HEK293 (cell line): ENCODE data around the gene RER1.
"Not testable (repeated sequence)": the region's sequence is repeated elsewhere in the genome, so short reads cannot be mapped to it uniquely, and the experiment has no call there.

ENCODE experiments used
- CTCF ChIA-PET: fragments of 350-600 bp; formaldehyde crosslinking; extraction: SDS; loops from one replicate; lab custom pipeline; 2021; ENCODE audit warnings: antibody characterized with exemption; lab: Yijun Ruan, JAX
- POLR2A ChIA-PET: fragments of 300-600 bp; formaldehyde crosslinking; extraction: SDS; loops from one replicate; lab custom pipeline; 2020; ENCODE audit warnings: antibody characterized with exemption, inconsistent platforms; lab: Yijun Ruan, JAX
- H3K27ac ChIP-seq: fragments of 200-500 bp; sonication (Bioruptor generic); 2 replicates; pipeline ENCODE4 v1.5.1; 2014; ENCODE audit warnings: low read depth, low read length, control low read depth, inconsistent platforms; ENCODE audit errors: extremely low read depth
- H3K36me3 ChIP-seq, 2 experiments: fragments of 200-500 bp in 1 of 2; sonication (Bioruptor generic) in 1 of 2; 1 replicate in 1 of 2; 2 replicates in 1 of 2; pipeline ENCODE4 v1.5.1; 2014 to 2017; ENCODE audit warnings: inconsistent platforms in 2 of 2, low read length in 2 of 2; ENCODE audit not compliant: control insufficient read depth in 2 of 2, insufficient read depth in 1 of 2
- H3K4me1 ChIP-seq: fragments of 200-500 bp; sonication (Bioruptor generic); 2 replicates; pipeline ENCODE4 v1.5.1; 2014; ENCODE audit warnings: mild to moderate bottlenecking, low read length, inconsistent platforms; ENCODE audit not compliant: control insufficient read depth, insufficient read depth
- H3K4me3 ChIP-seq: 2 replicates; pipeline ENCODE4 v1.5.1; 2011; ENCODE audit warnings: low read depth, mild to moderate bottlenecking, control low read depth, low read length, moderate library complexity
- H3K9me3 ChIP-seq: fragments of 200-500 bp; sonication (Bioruptor generic); 2 replicates; pipeline ENCODE4 v1.5.1; 2014; ENCODE audit warnings: low read depth, low read length, inconsistent platforms; ENCODE audit not compliant: control insufficient read depth, insufficient read depth
- GLI4 ChIP-seq: fragments of 450-650 bp; formaldehyde crosslinking; IDR thresholded peaks from 2 replicates; pipeline ENCODE4 v1.5.1; 2016; ENCODE audit warnings: missing biosample characterization, missing genetic modification characterization
- PATZ1 ChIP-seq: fragments of 450-650 bp; formaldehyde crosslinking; IDR thresholded peaks from 2 replicates; pipeline ENCODE4 v1.5.1; 2016; ENCODE audit warnings: missing biosample characterization, missing genetic modification characterization
- REPIN1 ChIP-seq: fragments of 450-650 bp; formaldehyde crosslinking; IDR thresholded peaks from 2 replicates; pipeline ENCODE4 v1.5.1; 2017; ENCODE audit warnings: missing biosample characterization, missing genetic modification characterization, low read depth
- TSHZ1 ChIP-seq: fragments of 450-650 bp; formaldehyde crosslinking; IDR thresholded peaks from 2 replicates; pipeline ENCODE4 v1.5.1; 2016; ENCODE audit warnings: missing biosample characterization, missing genetic modification characterization, borderline replicate concordance
- WT1 ChIP-seq: fragments of 450-650 bp; formaldehyde crosslinking; IDR thresholded peaks from 2 replicates; pipeline ENCODE4 v1.5.1; 2016; ENCODE audit warnings: missing biosample characterization, missing genetic modification characterization
- ZBTB10 ChIP-seq: fragments of 450-650 bp; formaldehyde crosslinking; IDR thresholded peaks from 2 replicates; pipeline ENCODE4 v1.5.1; 2016; ENCODE audit warnings: missing biosample characterization, missing genetic modification characterization
- ZBTB11 ChIP-seq: fragments of 450-650 bp; formaldehyde crosslinking; conservative IDR thresholded peaks from 2 replicates; pipeline ENCODE4 v1.5.1; 2016; ENCODE audit warnings: low read depth, missing biosample characterization, missing genetic modification characterization
- ZBTB26 ChIP-seq: fragments of 450-650 bp; formaldehyde crosslinking; optimal IDR thresholded peaks from 2 replicates; pipeline ENCODE3; 2016; ENCODE audit warnings: missing biosample characterization, mild to moderate bottlenecking, missing genetic modification characterization
- ZBTB6 ChIP-seq: fragments of 450-650 bp; formaldehyde crosslinking; IDR thresholded peaks from 2 replicates; pipeline ENCODE4 v1.5.1; 2017; ENCODE audit warnings: missing biosample characterization, missing genetic modification characterization
- ZBTB8A ChIP-seq: fragments of 450-650 bp; formaldehyde crosslinking; IDR thresholded peaks from 2 replicates; pipeline ENCODE4 v1.5.1; 2016; ENCODE audit warnings: missing biosample characterization, missing genetic modification characterization
- ZNF132 ChIP-seq: fragments of 450-650 bp; formaldehyde crosslinking; IDR thresholded peaks from 2 replicates; pipeline ENCODE4 v1.5.1; 2017; ENCODE audit warnings: missing biosample characterization, missing genetic modification characterization, borderline replicate concordance
- ZNF146 ChIP-seq: fragments of 450-650 bp; formaldehyde crosslinking; IDR thresholded peaks from 2 replicates; pipeline ENCODE4 v1.5.1; 2016; ENCODE audit warnings: missing biosample characterization, missing genetic modification characterization
- ZNF404 ChIP-seq: fragments of 450-650 bp; formaldehyde crosslinking; IDR thresholded peaks from 2 replicates; pipeline ENCODE4 v1.5.1; 2017; ENCODE audit warnings: missing biosample characterization, missing genetic modification characterization
- ZXDB ChIP-seq: fragments of 450-650 bp; formaldehyde crosslinking; IDR thresholded peaks from 2 replicates; pipeline ENCODE4 v1.5.1; 2016; ENCODE audit warnings: missing biosample characterization, missing genetic modification characterization

The RER1 gene

GRCh38 chr1:2439369-2439768, 47.7 kb downstream of the RER1 start:
- CTCF ChIA-PET: no interaction called here
- POLR2A ChIA-PET: no interaction called here

GRCh38 chr1:2440346-2440745, 48.7 kb downstream of the RER1 start:
- CTCF ChIA-PET: interaction anchor here (0.6 kb wide), 1 partner anchor 146 kb away, joined by 3 read pairs; no protein-coding TSS in a partner anchor
- H3K9me3 ChIP-seq, H3K27ac ChIP-seq, H3K4me3 ChIP-seq, POLR2A ChIA-PET, H3K36me3 ChIP-seq, H3K4me1 ChIP-seq: not testable (repeated sequence)

More at GRCh38 chr1:2439369-2439768, 47.7 kb downstream of the RER1 start:
- TF ChIP-seq ZBTB6 (tag by site-specific recombination) (no peak), ZNF132 (tag by site-specific recombination) (no peak), ZBTB26 (tag by site-specific recombination) (no peak)
- no peaks in the 10 kb centered on the region for H3K36me3 ChIP-seq
- no peaks in the 10 kb centered on the region for H3K4me1 ChIP-seq
- H3K9me3 ChIP-seq: no peaks in the 10 kb centered on the region
- H3K4me3 ChIP-seq: no peak overlapping the region
- H3K27ac ChIP-seq: no peak overlapping the region

GRCh38 chr1:2441746-2442145, 50.1 kb downstream of the RER1 start:
- Histone ChIP-seq H3K4me3 (no peak overlapping the region), H3K36me3 (no peaks in the 10 kb centered on the region), H3K27ac (no peak overlapping the region), H3K4me1 (no peaks in the 10 kb centered on the region), H3K9me3 (no peaks in the 10 kb centered on the region)
- POLR2A ChIA-PET: no interaction called here
- CTCF ChIA-PET: interaction anchor here (0.6 kb wide), 1 partner anchor 106 kb away, joined by 3 read pairs; no protein-coding TSS in a partner anchor
- no peak for TF ChIP-seq REPIN1 (tag by site-specific recombination)
- no peak for TF ChIP-seq ZBTB11 (tag by site-specific recombination)
- TF ChIP-seq ZBTB26 (tag by site-specific recombination): no peak
- TF ChIP-seq ZBTB10 (tag by site-specific recombination): no peak
- TF ChIP-seq ZXDB (tag by site-specific recombination): no peak
- TF ChIP-seq PATZ1: no peak
- TF ChIP-seq WT1: no peak
- no peak for TF ChIP-seq GLI4
- TF ChIP-seq ZBTB8A (tag by site-specific recombination): peak; percentile 41; the same call in 1 of the 2 replicates
- TF ChIP-seq ZNF404 (tag by site-specific recombination): no peak
- no peak for TF ChIP-seq TSHZ1 (tag by site-specific recombination)
- no peak for TF ChIP-seq ZNF146
